HG03439 (cell line): ENCODE data around the gene TMCC3.
A peak's percentile ranks its signal among the peaks of the same experiment; 100 is the strongest.
"Not testable (repeated sequence)": the region's sequence is repeated elsewhere in the genome, so short reads cannot be mapped to it uniquely, and the experiment has no call there.

ENCODE experiments used
- ATAC-seq: cut with Tn5 transposase; IDR thresholded peaks from one replicate; pipeline ENCODE4 v1.9.1; 2021; ENCODE audit warnings: mild to moderate bottlenecking, moderate library complexity; ENCODE audit not compliant: unreplicated experiment

Gene TMCC3

GRCh38 chr12:94650143-94651056 is at the start of gene TMCC3:
Gene TMCC3, minus strand, starts transcription at chr12:94650557. Its CDS starts 127 bp downstream, at chr12:94650430.
- peak; percentile 63 for ATAC-seq

- ATAC-seq = no peak
These were observed 49.4 kb upstream of the TMCC3 start for GRCh38 chr12:94699801-94700200.

- ATAC-seq = no peak
These were observed 48.2 kb upstream of the TMCC3 start for GRCh38 chr12:94698578-94698977.

GRCh38 chr12:94697631-94698030 is 47.3 kb upstream of the TMCC3 start:
- no peak for ATAC-seq

- no peak for ATAC-seq
These were observed 44.4 kb upstream of the TMCC3 start for GRCh38 chr12:94694732-94695131.

- ATAC-seq = not testable (repeated sequence)
These were observed 42.5 kb upstream of the TMCC3 start for GRCh38 chr12:94692826-94693225.

- ATAC-seq = no peak
These were observed 39.9 kb upstream of the TMCC3 start for GRCh38 chr12:94690198-94690771.

- ATAC-seq = no peak
These were observed 39.3 kb upstream of the TMCC3 start for GRCh38 chr12:94689646-94690036.

- no peak for ATAC-seq
These were observed 38.8 kb upstream of the TMCC3 start for GRCh38 chr12:94689002-94689645.

- no peak for ATAC-seq
These were observed 37.5 kb upstream of the TMCC3 start for GRCh38 chr12:94687891-94688290.

GRCh38 chr12:94686834-94687628 is 36.7 kb upstream of the TMCC3 start:
- ATAC-seq = no peak

- no peak for ATAC-seq
These were observed 34.2 kb upstream of the TMCC3 start for GRCh38 chr12:94684416-94685142.

- ATAC-seq = no peak
These were observed 29.3 kb upstream of the TMCC3 start for GRCh38 chr12:94679554-94680195.

GRCh38 chr12:94678849-94679248 is 28.5 kb upstream of the TMCC3 start:
- no peak for ATAC-seq

- ATAC-seq = no peak
These were observed 28.0 kb upstream of the TMCC3 start for GRCh38 chr12:94678379-94678778.

- no peak for ATAC-seq
These were observed 27.4 kb upstream of the TMCC3 start for GRCh38 chr12:94677778-94678177.

- ATAC-seq = no peak
These were observed 26.6 kb upstream of the TMCC3 start for GRCh38 chr12:94676922-94677321.

- ATAC-seq = no peak
These were observed 25.8 kb upstream of the TMCC3 start for GRCh38 chr12:94676031-94676641.

GRCh38 chr12:94674835-94675234 is 24.5 kb upstream of the TMCC3 start:
- ATAC-seq = no peak
